H1 (cell line): ENCODE data around the gene FAM184B. TPM values are rescaled to one million over a fixed set of nuclear protein-coding genes. Genes with fewer than 3 reads are reported as not detected.

Experiments
- CTCF ChIA-PET: fragments of 300-600 bp; sonication (Branson Sonifier 250); formaldehyde crosslinking; loops from one replicate; lab custom pipeline; 2021; ENCODE audit not compliant: partially characterized antibody; lab: Charles Lee
- POLR2A ChIA-PET: fragments of 300-600 bp; sonication (Branson Sonifier 250); formaldehyde crosslinking; loops from one replicate; lab custom pipeline; 2021; ENCODE audit warnings: inconsistent platforms; ENCODE audit not compliant: partially characterized antibody; lab: Charles Lee
- DNase-seq, 2 experiments: peaks; one replicate each; pipeline versions ENCODE4 v3.0.0 to v3.0.0-alpha.2; 2010 to 2022; ENCODE audit warnings: low spot score in 2 of 2, low read depth in 1 of 2, mixed read lengths in 1 of 2
- FAIRE-seq: peaks from 2 replicates; lab custom pipeline; 2011; peaks lifted over from hg19 to GRCh38; lab: Jason Lieb, UNC
- H2AFZ ChIP-seq: 2 replicates; pipeline ENCODE4 v1.8.1; 2012; ENCODE audit warnings: low read length, inconsistent platforms
- H2AK5ac ChIP-seq: 2 replicates; pipeline ENCODE4 v1.6.1; 2013; ENCODE audit warnings: low read depth, low read length
- H2BK120ac ChIP-seq: replicated peaks from 2 replicates; pipeline ENCODE3; 2013; ENCODE audit warnings: low read depth, low read length, inconsistent platforms
- H2BK12ac ChIP-seq: 2 replicates; pipeline ENCODE4 v1.6.1; 2013; ENCODE audit warnings: low read depth, low read length
- H2BK15ac ChIP-seq: 2 replicates; pipeline ENCODE4 v1.6.1; 2013; ENCODE audit warnings: low read length
- H2BK20ac ChIP-seq: 2 replicates; pipeline ENCODE4 v1.6.1; 2013; ENCODE audit warnings: low read length
- H2BK5ac ChIP-seq: 2 replicates; pipeline ENCODE4 v1.6.1; 2013; ENCODE audit warnings: low read depth, low read length
- H3K14ac ChIP-seq: 2 replicates; pipeline ENCODE4 v1.6.1; 2013; ENCODE audit warnings: inconsistent platforms; ENCODE audit not compliant: insufficient read length
- H3K18ac ChIP-seq: 2 replicates; pipeline ENCODE4 v1.6.1; 2013; ENCODE audit warnings: low read length; ENCODE audit errors: extremely low read depth
- H3K23ac ChIP-seq: 2 replicates; pipeline ENCODE4 v1.6.1; 2013; ENCODE audit warnings: inconsistent platforms; ENCODE audit not compliant: insufficient read length
- H3K23me2 ChIP-seq: 2 replicates; pipeline ENCODE4 v1.6.1; 2013; ENCODE audit warnings: low read depth, low read length
- H3K27ac ChIP-seq: 2 replicates; pipeline ENCODE4 v1.6.1; 2011; ENCODE audit warnings: low read depth, low read length, inconsistent platforms
- H3K27me3 ChIP-seq, 4 experiments: replicated peaks in 1 of 4; 1 replicate in 1 of 4; 2 replicates in 3 of 4; pipeline versions ENCODE4 v1.6.1 to v1.8.1; 2011 to 2013; ENCODE audit warnings: low read length in 3 of 4, mild to moderate bottlenecking in 3 of 4, inconsistent platforms in 2 of 4, mixed read lengths in 2 of 4, moderate library complexity in 1 of 4; ENCODE audit not compliant: control insufficient read depth in 3 of 4, insufficient read depth in 3 of 4; ENCODE audit errors: extremely low read depth in 1 of 4
- H3K36me3 ChIP-seq, 4 experiments: 2 replicates each; pipeline versions ENCODE4 v1.6.1 to v1.8.1; 2011 to 2013; ENCODE audit warnings: mild to moderate bottlenecking in 4 of 4, low read length in 3 of 4, moderate library complexity in 2 of 4, control low read depth in 1 of 4, inconsistent platforms in 1 of 4; ENCODE audit not compliant: insufficient read depth in 4 of 4, control insufficient read depth in 2 of 4
- H3K4ac ChIP-seq: replicated peaks from 2 replicates; pipeline ENCODE3; 2013; ENCODE audit warnings: low read length, low read depth, mixed read lengths, inconsistent platforms; ENCODE audit not compliant: insufficient read length
- H3K4me1 ChIP-seq, 4 experiments: replicated peaks in 1 of 4; 1 replicate in 1 of 4; 2 replicates in 3 of 4; pipeline versions ENCODE4 v1.6.1 to v1.8.1; 2011 to 2013; ENCODE audit warnings: low read length in 3 of 4, inconsistent platforms in 2 of 4, mixed read lengths in 1 of 4; ENCODE audit not compliant: insufficient read depth in 4 of 4, control insufficient read depth in 3 of 4
- H3K4me2 ChIP-seq, 2 experiments: 2 replicates each; pipeline versions ENCODE4 v1.6.1 to v1.8.1; 2011 to 2013; ENCODE audit warnings: low read depth in 2 of 2, low read length in 2 of 2, control low read depth in 1 of 2, inconsistent platforms in 1 of 2, mild to moderate bottlenecking in 1 of 2; ENCODE audit not compliant: insufficient read depth in 1 of 2
- H3K4me3 ChIP-seq, 4 experiments: fragments of 200-600, 300-600 bp in 1 of 4; sonication (generic), shearing (Covaris generic), sonication (Bioruptor Twin) in 1 of 4; 2 replicates each; pipeline versions ENCODE4 v1.5.1 to v1.8.1; 2011 to 2016; ENCODE audit warnings: low read length in 4 of 4, low read depth in 3 of 4, control low read depth in 2 of 4, inconsistent platforms in 2 of 4, mild to moderate bottlenecking in 2 of 4, mixed read lengths in 1 of 4, moderate library complexity in 1 of 4; ENCODE audit not compliant: insufficient read depth in 2 of 4; ENCODE audit errors: extremely low read depth in 1 of 4
- H3K56ac ChIP-seq: replicated peaks from 2 replicates; pipeline ENCODE3; 2013; ENCODE audit warnings: low read depth, mild to moderate bottlenecking, mixed read lengths, low read length, inconsistent platforms; ENCODE audit not compliant: insufficient read length
- H3K79me1 ChIP-seq: 2 replicates; pipeline ENCODE4 v1.6.1; 2013; ENCODE audit warnings: low read depth, low read length, control low read depth
- H3K79me2 ChIP-seq, 2 experiments: 2 replicates each; pipeline versions ENCODE4 v1.6.1 to v1.8.1; 2012 to 2013; ENCODE audit warnings: low read length in 2 of 2, mild to moderate bottlenecking in 2 of 2, inconsistent platforms in 1 of 2; ENCODE audit not compliant: insufficient read depth in 2 of 2, control insufficient read depth in 1 of 2
- H3K9ac ChIP-seq, 4 experiments: replicated peaks in 1 of 4; 1 replicate in 1 of 4; 2 replicates in 3 of 4; pipeline versions ENCODE4 v1.6.1 to v1.8.1; 2011 to 2013; ENCODE audit warnings: low read depth in 3 of 4, low read length in 3 of 4, control low read depth in 2 of 4, mild to moderate bottlenecking in 2 of 4, moderate library complexity in 2 of 4, inconsistent platforms in 1 of 4; ENCODE audit errors: extremely low read depth in 1 of 4
- H3K9me3 ChIP-seq, 2 experiments: 2 replicates each; pipeline versions ENCODE4 v1.6.1 to v1.8.1; 2012 to 2013; ENCODE audit warnings: mild to moderate bottlenecking in 2 of 2, moderate library complexity in 2 of 2, control low read depth in 1 of 2, inconsistent platforms in 1 of 2, low read depth in 1 of 2, low read length in 1 of 2, mixed read lengths in 1 of 2; ENCODE audit not compliant: insufficient read depth in 2 of 2
- H4K20me1 ChIP-seq, 2 experiments: replicated peaks in 1 of 2; 2 replicates each; pipeline versions ENCODE3 to v1.8.1; 2011 to 2013; ENCODE audit warnings: inconsistent platforms in 2 of 2, low read length in 2 of 2, mild to moderate bottlenecking in 1 of 2; ENCODE audit not compliant: insufficient read depth in 2 of 2, control insufficient read depth in 1 of 2
- H4K5ac ChIP-seq: 2 replicates; pipeline ENCODE4 v1.6.1; 2013; ENCODE audit warnings: low read length, low read depth, mixed read lengths, inconsistent platforms; ENCODE audit not compliant: insufficient read length
- H4K8ac ChIP-seq: 2 replicates; pipeline ENCODE4 v1.8.0; 2013; ENCODE audit warnings: mild to moderate bottlenecking, moderate library complexity, low read length, inconsistent platforms; ENCODE audit not compliant: insufficient read depth; ENCODE audit errors: extremely low read depth
- H4K91ac ChIP-seq: replicated peaks from 2 replicates; pipeline ENCODE3; 2013; ENCODE audit warnings: low read length, mixed read lengths, inconsistent platforms; ENCODE audit not compliant: insufficient read length
- BACH1 ChIP-seq: IDR thresholded peaks from 2 replicates; pipeline ENCODE4 v1.6.1; 2012; ENCODE audit warnings: low read length, improper control_type of control experiment
- BRCA1 ChIP-seq: IDR thresholded peaks from 2 replicates; pipeline ENCODE4 v1.6.1; 2012; ENCODE audit warnings: low read depth, low read length, improper control_type of control experiment
- CHD2 ChIP-seq: IDR thresholded peaks from 2 replicates; pipeline ENCODE4 v1.6.1; 2012; ENCODE audit warnings: low read length, improper control_type of control experiment
- CREB1 ChIP-seq: IDR thresholded peaks from 2 replicates; pipeline ENCODE4 v1.6.1; 2012; ENCODE audit warnings: inconsistent platforms
- FOSL1 ChIP-seq: IDR thresholded peaks from 2 replicates; pipeline ENCODE4 v1.6.1; 2011; ENCODE audit warnings: mild to moderate bottlenecking, low read depth, low read length, moderate library complexity; ENCODE audit not compliant: insufficient read depth
- GTF2F1 ChIP-seq: IDR thresholded peaks from 2 replicates; pipeline ENCODE4 v1.6.1; 2012; ENCODE audit warnings: low read depth, low read length, improper control_type of control experiment, borderline replicate concordance
- JUN ChIP-seq: IDR thresholded peaks from 2 replicates; pipeline ENCODE4 v1.6.1; 2011; ENCODE audit warnings: low read depth, mild to moderate bottlenecking, improper control_type of control experiment, low read length
- POU5F1 ChIP-seq: IDR thresholded peaks from 2 replicates; pipeline ENCODE4 v1.6.1; 2011; ENCODE audit warnings: low read depth, mild to moderate bottlenecking, low read length, moderate library complexity
- WGBS, 2 experiments: shearing (Covaris generic) in 1 of 2; methylation state at CpG; one replicate each; pipeline versions ENCODE4 v1.1.6 to v1.1.7; 2013 to 2015; ENCODE audit warnings: low lambda C conversion rate in 2 of 2, mixed read lengths in 2 of 2, inconsistent platforms in 1 of 2, low coverage in 1 of 2, missing lambda C conversion rate in 1 of 2; ENCODE audit not compliant: insufficient replicate concordance in 2 of 2, insufficient coverage in 1 of 2, insufficient read length in 1 of 2; ENCODE audit errors: extremely low coverage in 1 of 2, missing lambda C conversion rate in 1 of 2; 5-methylcytosine and 5-hydroxymethylcytosine counted together
- polyA plus RNA-seq, 7 experiments: library from polyadenylated mRNA; depleted of rRNA in 3 of 7; stranded (reverse) in 5 of 7; unstranded in 2 of 7; fragments of >200 nt in 5 of 7; fragments of 200-250 nt in 2 of 7; gene quantifications; 1 replicate in 5 of 7; 2 replicates in 1 of 7; 4 replicates in 1 of 7; pipeline versions ENCODE4 v1.2.1 to v1.2.3, GENCODE V29; 2011 to 2013; ENCODE audit warnings: missing spikeins in 2 of 7, mixed read lengths in 2 of 7
- total RNA-seq: library from RNA; stranded (reverse); fragmentation: NEBNext Ultra II Directional; extraction: Animal tissue kit (Norgen Biotek cat#: 25700); gene quantifications from 2 replicates; pipeline ENCODE4 v1.2.1, GENCODE V29; 2021
- TF ChIP-seq, protein P1 (sequence below), 3 experiments: IDR thresholded peaks; 1 replicate in 2 of 3; 2 replicates in 1 of 3; pipeline versions ENCODE4 v1.5.1 to v1.6.1; 2011; ENCODE audit warnings: low read length in 3 of 3, mild to moderate bottlenecking in 3 of 3, inconsistent platforms in 2 of 3, low read depth in 1 of 3, moderate library complexity in 1 of 3; ENCODE audit not compliant: insufficient read depth in 1 of 3; ENCODE audit errors: control extremely low read depth in 1 of 3
- TF ChIP-seq, protein P2 (sequence below): IDR thresholded peaks from 2 replicates; pipeline ENCODE4 v1.6.1; 2011; ENCODE audit warnings: low read depth, mild to moderate bottlenecking, low read length; ENCODE audit not compliant: insufficient read depth

Gene FAM184B
- total and polyA plus RNA-seq, 2 of the 8 experiments (the other 6 are each of a cell fraction or from before 2014, with no cell fraction given): 0.05 to 0.39 TPM

DNA sequence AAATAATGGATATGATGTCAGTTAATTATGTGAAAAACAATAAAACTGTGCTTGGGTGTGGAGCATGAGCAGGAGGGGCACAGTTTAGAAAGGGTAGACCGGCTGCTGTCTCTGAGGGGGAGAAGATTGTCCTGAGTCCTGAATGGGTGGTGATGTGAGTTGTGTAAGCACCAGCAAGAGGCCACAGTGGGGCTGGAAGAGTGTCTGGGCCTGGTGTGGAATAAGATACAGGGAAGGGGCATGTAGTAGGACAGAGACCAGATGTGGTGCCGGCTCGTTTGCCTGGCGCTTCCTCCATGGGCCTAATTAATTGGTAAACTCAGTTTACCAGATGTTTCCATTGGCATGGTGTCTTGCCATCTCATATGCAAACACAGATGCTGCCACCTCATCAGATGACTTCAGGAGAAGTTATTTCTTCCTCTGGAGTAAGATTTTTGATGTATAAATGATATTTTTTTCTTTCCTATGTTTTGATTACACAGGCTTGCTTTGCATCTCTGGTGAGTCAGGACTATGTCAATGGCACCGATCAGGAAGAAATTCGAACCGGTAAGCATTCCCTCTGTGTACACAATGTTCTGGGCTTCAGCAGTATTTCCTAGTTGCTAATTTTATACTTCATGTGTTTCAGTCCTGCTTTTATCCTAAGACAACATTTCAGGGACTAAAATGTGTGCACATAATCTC lies 161.9 kb downstream of the FAM184B start:
- no peak overlapping the region for H4K8ac ChIP-seq
- FAIRE-seq (no peak), DNase-seq (no peak)
- H3K4ac ChIP-seq: no peak overlapping the region
- H2AK5ac ChIP-seq: no peak overlapping the region
- no peaks in the 10 kb centered on the region for H3K27me3 ChIP-seq
- no peak overlapping the region for H2BK20ac ChIP-seq
- H3K79me1 ChIP-seq: peaks cover 23% of the 10 kb centered on the region
- WGBS, 2 experiments: 82% methylated on average over 7 of the region's 7 CpGs; no CpG with 5 or more reads in 1 of the 2 experiments
- H3K79me2 ChIP-seq: peaks cover 38 to 56% of the 10 kb centered on the region in 2 experiments
- H2BK120ac ChIP-seq: no peak overlapping the region
- H2BK12ac ChIP-seq: no peak overlapping the region
- no peaks in the 10 kb centered on the region for H3K9me3 ChIP-seq
- no peak overlapping the region for H3K9ac ChIP-seq
- H4K91ac ChIP-seq: no peak overlapping the region
- H4K5ac ChIP-seq: no peak overlapping the region
- H3K4me1 ChIP-seq: peaks cover 0 to 4% (median 0%) of the 10 kb centered on the region in 4 experiments; a peak in 1 of 7 replicates
- peaks cover 4 to 23% of the 10 kb centered on the region in 2 experiments for H4K20me1 ChIP-seq
- H3K27ac ChIP-seq: no peak overlapping the region
- H3K23me2 ChIP-seq: peaks cover 3% of the 10 kb centered on the region; the same call in 1 of the 2 replicates
- no peak overlapping the region for H3K4me3 ChIP-seq
- no peak overlapping the region for H2AFZ ChIP-seq
- no peak overlapping the region for H3K14ac ChIP-seq
- peaks cover 24 to 70% (median 55%) of the 10 kb centered on the region in 4 experiments for H3K36me3 ChIP-seq
- H3K23ac ChIP-seq: no peak overlapping the region
- H3K18ac ChIP-seq: no peak overlapping the region
- H3K56ac ChIP-seq: no peak overlapping the region
- no peak overlapping the region for H2BK15ac ChIP-seq
- no peak overlapping the region for H2BK5ac ChIP-seq
- H3K4me2 ChIP-seq: no peak overlapping the region
- ChIA-PET CTCF (interaction anchor here (1.0 to 1.6 kb wide), 4 partner anchors 13 to 974 kb away, joined by 3 to 4 read pairs (median 3); partner anchors contain the start of gene QDPR), POLR2A (interaction anchor here (1.1 to 1.5 kb wide), 2 partner anchors 17 to 23 kb away, joined by 3 to 4 read pairs; no protein-coding TSS in a partner anchor)
- TF ChIP-seq BACH1: no peak
- no peak for TF ChIP-seq BRCA1
- no peak for TF ChIP-seq JUN
- no peak for TF ChIP-seq GTF2F1
- TF ChIP-seq, protein P1, sequence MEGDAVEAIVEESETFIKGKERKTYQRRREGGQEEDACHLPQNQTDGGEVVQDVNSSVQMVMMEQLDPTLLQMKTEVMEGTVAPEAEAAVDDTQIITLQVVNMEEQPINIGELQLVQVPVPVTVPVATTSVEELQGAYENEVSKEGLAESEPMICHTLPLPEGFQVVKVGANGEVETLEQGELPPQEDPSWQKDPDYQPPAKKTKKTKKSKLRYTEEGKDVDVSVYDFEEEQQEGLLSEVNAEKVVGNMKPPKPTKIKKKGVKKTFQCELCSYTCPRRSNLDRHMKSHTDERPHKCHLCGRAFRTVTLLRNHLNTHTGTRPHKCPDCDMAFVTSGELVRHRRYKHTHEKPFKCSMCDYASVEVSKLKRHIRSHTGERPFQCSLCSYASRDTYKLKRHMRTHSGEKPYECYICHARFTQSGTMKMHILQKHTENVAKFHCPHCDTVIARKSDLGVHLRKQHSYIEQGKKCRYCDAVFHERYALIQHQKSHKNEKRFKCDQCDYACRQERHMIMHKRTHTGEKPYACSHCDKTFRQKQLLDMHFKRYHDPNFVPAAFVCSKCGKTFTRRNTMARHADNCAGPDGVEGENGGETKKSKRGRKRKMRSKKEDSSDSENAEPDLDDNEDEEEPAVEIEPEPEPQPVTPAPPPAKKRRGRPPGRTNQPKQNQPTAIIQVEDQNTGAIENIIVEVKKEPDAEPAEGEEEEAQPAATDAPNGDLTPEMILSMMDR (IDR thresholded peaks at IDR 0.05; ENCODE audit: control extremely low read depth in 1 of 3, insufficient read depth in 1 of 3, low read depth in 1 of 3, low read length in 3 of 3): no peak
- TF ChIP-seq, protein P2, sequence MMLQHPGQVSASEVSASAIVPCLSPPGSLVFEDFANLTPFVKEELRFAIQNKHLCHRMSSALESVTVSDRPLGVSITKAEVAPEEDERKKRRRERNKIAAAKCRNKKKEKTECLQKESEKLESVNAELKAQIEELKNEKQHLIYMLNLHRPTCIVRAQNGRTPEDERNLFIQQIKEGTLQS: no peak
- no peak for TF ChIP-seq FOSL1
- no peak for TF ChIP-seq CHD2
- TF ChIP-seq CREB1: no peak
- no peak for TF ChIP-seq POU5F1
